C4-2B (cell line): ENCODE data around the gene CHKB.
A peak's percentile ranks its signal among the peaks of the same experiment; 100 is the strongest.

ENCODE experiments used
- H3K27ac ChIP-seq: fragments of 450-650 bp; 2 replicates; pipeline ENCODE4 v1.5.1; 2017
- CTCF ChIP-seq: fragments of 450-650 bp; conservative IDR thresholded peaks from 2 replicates; pipeline ENCODE4 v1.5.1; 2017; ENCODE audit warnings: mild to moderate bottlenecking
- ZFX ChIP-seq: fragments of 450-650 bp; IDR thresholded peaks from 2 replicates; pipeline ENCODE4 v1.6.1; 2017

CHKB gene

GRCh38 chr22:50569896-50570535 is 12.6 kb downstream of the CHKB start:
- TF ChIP-seq CTCF (no peak), ZFX (no peak)
- no peak overlapping the region for H3K27ac ChIP-seq

- no peak overlapping the region for H3K27ac ChIP-seq
- TF ChIP-seq CTCF (no peak), ZFX (no peak)
Measured at GRCh38 chr22:50569041-50569459, 13.6 kb downstream of the CHKB start.

- H3K27ac ChIP-seq: no peak overlapping the region
- TF ChIP-seq ZFX (no peak), CTCF (no peak)
Measured at GRCh38 chr22:50568626-50569025, 14.0 kb downstream of the CHKB start.

GRCh38 chr22:50567721-50568252 is 14.9 kb downstream of the CHKB start:
- H3K27ac ChIP-seq: no peak overlapping the region
- TF ChIP-seq ZFX: no peak
- TF ChIP-seq CTCF: no peak

- H3K27ac ChIP-seq: peak overlapping the region; percentile 50; the same call in 1 of the 2 replicates
- TF ChIP-seq CTCF (no peak), ZFX (no peak)
Measured at GRCh38 chr22:50564289-50564688, 18.4 kb downstream of the CHKB start.

- no peak for TF ChIP-seq CTCF
- no peak for TF ChIP-seq ZFX
- peak overlapping the region; percentile 50 for H3K27ac ChIP-seq
Measured at GRCh38 chr22:50563413-50564160, 19.1 kb downstream of the CHKB start.
